Measurements from ENCODE around the gene APH1A. TPM values are rescaled to one million over a fixed set of nuclear protein-coding genes. Genes with fewer than 3 reads are reported as not detected.

The APH1A gene
- total and polyA plus RNA-seq, 9 of the 15 experiments (the other 6 are each of a cell fraction or from before 2014, with no cell fraction given), result 5.6 to 123 (median 77.0) TPM

- H3K9me1 ChIP-seq (ENCODE audit: control insufficient read depth, insufficient read depth, low read length), result no peaks in the 10 kb centered on the region
- TF ChIP-seq ZNF592 (IDR thresholded peaks at IDR 0.05), result no peak
- TF ChIP-seq RBM17 (IDR thresholded peaks at IDR 0.05; ENCODE audit: borderline replicate concordance, low read depth, low read length), result no peak
- no peak for TF ChIP-seq MAFG (tag; conservative IDR thresholded peaks at IDR 0.05)
- no peak for TF ChIP-seq YY1 (IDR thresholded peaks at IDR 0.05; ENCODE audit: borderline replicate concordance in 1 of 3, control insufficient read depth in 1 of 3, extremely low read depth in 1 of 3, insufficient read depth in 3 of 3, insufficient read length in 1 of 3, insufficient replicate concordance in 2 of 3, low read depth in 1 of 3, low read length in 2 of 3)
- TF ChIP-seq TRIM25 (IDR thresholded peaks at IDR 0.05; ENCODE audit: borderline replicate concordance), result no peak
- no peak for TF ChIP-seq XRCC5 (IDR thresholded peaks at IDR 0.05; ENCODE audit: low read depth, low read length)
- no peak for TF ChIP-seq ZNF696 (CRISPR knock-in tag; conservative IDR thresholded peaks at IDR 0.05)
- no peak for TF ChIP-seq EWSR1 (IDR thresholded peaks at IDR 0.05; ENCODE audit: borderline replicate concordance, low read depth, partially characterized antibody)
- no peak for TF ChIP-seq ZNF778 (CRISPR knock-in tag; IDR thresholded peaks at IDR 0.05)
- no peak for TF ChIP-seq NFE2 (IDR thresholded peaks at IDR 0.05; ENCODE audit: low read depth)
- no peak for TF ChIP-seq U2AF1 (optimal IDR thresholded peaks at IDR 0.05; ENCODE audit: low read depth, low read length)
- DNase-seq (ENCODE audit: extremely low read depth in 1 of 4, low spot score in 3 of 4) (no peak), ATAC-seq (no peak), FAIRE-seq (no peak)
- no peak overlapping the region for H3K27ac ChIP-seq (ENCODE audit: extremely low read depth, low read depth, low read length)
- H3K79me2 ChIP-seq (ENCODE audit: control insufficient read depth, insufficient read depth, low read length), result peaks cover 8% of the 10 kb centered on the region; the same call in 1 of the 3 replicates
- H4K20me1 ChIP-seq (replicated peaks; ENCODE audit: control insufficient read depth, insufficient read depth, low read length), result no peaks in the 10 kb centered on the region
- H3K4me3 ChIP-seq, result no peak overlapping the region
- intact Hi-C loops (cut with micrococcal nuclease) (no loop called here), in situ Hi-C loops (cut with MboI) (no loop called here)
- H2AFZ ChIP-seq (ENCODE audit: low read depth, low read length), result no peak overlapping the region
- H3K27me3 ChIP-seq (ENCODE audit: control insufficient read depth in 2 of 2, insufficient read depth in 2 of 2, low read length in 2 of 2), result no peaks in the 10 kb centered on the region
- 100% methylated on average over 1 of the region's 1 CpG for WGBS (ENCODE audit: insufficient coverage, low coverage, missing lambda C conversion rate)
- CTCF ChIA-PET (ENCODE audit: low intra/inter-chr PET ratio), result no interaction called here
- H3K36me3 ChIP-seq (ENCODE audit: control insufficient read depth, insufficient read depth, low read length), result peaks cover 79% of the 10 kb centered on the region
- no TSS peak for BruUV-seq (replicated peaks)
- H3K9ac ChIP-seq (ENCODE audit: insufficient read depth in 1 of 2, low read depth in 2 of 2, low read length in 2 of 2), result no peak overlapping the region
- POLR2A ChIA-PET, result interaction anchor here (0.7 to 1.8 kb wide), 3 partner anchors 8 to 10 kb away, joined by 3 to 9 read pairs (median 7); partner anchors contain the start of gene ANP32E
- no peaks in the 10 kb centered on the region for H3K4me1 ChIP-seq (replicated peaks in 1 of 2; ENCODE audit: control insufficient read depth in 2 of 2, insufficient read depth in 2 of 2, low read length in 2 of 2)
- H3K4me2 ChIP-seq (ENCODE audit: insufficient read depth, low read length), result no peak overlapping the region
- H3K9me3 ChIP-seq (replicated peaks; ENCODE audit: control insufficient read depth, insufficient read depth, low read depth, low read length), result no peaks in the 10 kb centered on the region
Measured at GRCh38 chr1:150225546-150225945, 43.3 kb downstream of the APH1A start.

Measured in K562 (cell line).